LNCaP clone FGC (cell line): Measurements from ENCODE around the gene SCNM1.

Source experiments
- DNase-seq: peaks from one replicate; pipeline ENCODE4 v3.0.0-alpha.2; 2011; ENCODE audit warnings: low read depth
- H3K4me3 ChIP-seq: 2 replicates; pipeline ENCODE4 v1.5.1; 2011; ENCODE audit warnings: mild to moderate bottlenecking, low read depth, low read length, control low read depth
- TF ChIP-seq, protein P1 (sequence below): IDR thresholded peaks from 2 replicates; pipeline ENCODE4 v1.5.1; 2012; ENCODE audit warnings: mild to moderate bottlenecking; ENCODE audit not compliant: control insufficient read depth, insufficient read depth; ENCODE audit errors: extremely low read depth

Gene SCNM1

DNA sequence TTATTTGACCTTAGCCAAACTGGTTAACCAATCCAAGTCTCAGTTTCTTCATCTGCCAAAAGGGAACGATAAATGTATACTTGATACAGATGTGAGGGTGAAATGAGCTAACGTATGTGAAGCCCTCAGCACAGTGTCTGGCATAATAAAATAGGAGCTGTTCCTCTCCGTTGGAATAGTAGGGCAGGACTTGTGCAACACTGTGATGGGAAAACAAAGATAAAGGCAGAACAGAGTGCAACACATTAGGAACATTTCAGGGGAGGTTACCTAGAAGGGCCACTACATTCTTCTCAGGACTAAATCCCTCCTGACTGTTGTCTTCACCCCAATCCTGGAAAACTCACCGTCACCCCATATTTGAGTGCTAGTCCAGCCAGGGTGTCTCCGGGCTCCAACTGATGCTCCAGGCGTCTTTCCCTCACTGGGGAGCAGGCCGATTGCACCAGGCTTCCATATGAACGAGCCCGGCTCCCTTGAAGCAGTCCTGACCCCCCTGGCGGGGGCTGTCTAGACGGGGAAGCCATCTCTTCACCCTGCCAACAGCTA, 1.1 kb upstream of the SCNM1 start:
- DNase-seq: no peak
- peak overlapping the region; percentile 81 for H3K4me3 ChIP-seq
- TF ChIP-seq, protein P1, sequence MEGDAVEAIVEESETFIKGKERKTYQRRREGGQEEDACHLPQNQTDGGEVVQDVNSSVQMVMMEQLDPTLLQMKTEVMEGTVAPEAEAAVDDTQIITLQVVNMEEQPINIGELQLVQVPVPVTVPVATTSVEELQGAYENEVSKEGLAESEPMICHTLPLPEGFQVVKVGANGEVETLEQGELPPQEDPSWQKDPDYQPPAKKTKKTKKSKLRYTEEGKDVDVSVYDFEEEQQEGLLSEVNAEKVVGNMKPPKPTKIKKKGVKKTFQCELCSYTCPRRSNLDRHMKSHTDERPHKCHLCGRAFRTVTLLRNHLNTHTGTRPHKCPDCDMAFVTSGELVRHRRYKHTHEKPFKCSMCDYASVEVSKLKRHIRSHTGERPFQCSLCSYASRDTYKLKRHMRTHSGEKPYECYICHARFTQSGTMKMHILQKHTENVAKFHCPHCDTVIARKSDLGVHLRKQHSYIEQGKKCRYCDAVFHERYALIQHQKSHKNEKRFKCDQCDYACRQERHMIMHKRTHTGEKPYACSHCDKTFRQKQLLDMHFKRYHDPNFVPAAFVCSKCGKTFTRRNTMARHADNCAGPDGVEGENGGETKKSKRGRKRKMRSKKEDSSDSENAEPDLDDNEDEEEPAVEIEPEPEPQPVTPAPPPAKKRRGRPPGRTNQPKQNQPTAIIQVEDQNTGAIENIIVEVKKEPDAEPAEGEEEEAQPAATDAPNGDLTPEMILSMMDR: no peak

DNA sequence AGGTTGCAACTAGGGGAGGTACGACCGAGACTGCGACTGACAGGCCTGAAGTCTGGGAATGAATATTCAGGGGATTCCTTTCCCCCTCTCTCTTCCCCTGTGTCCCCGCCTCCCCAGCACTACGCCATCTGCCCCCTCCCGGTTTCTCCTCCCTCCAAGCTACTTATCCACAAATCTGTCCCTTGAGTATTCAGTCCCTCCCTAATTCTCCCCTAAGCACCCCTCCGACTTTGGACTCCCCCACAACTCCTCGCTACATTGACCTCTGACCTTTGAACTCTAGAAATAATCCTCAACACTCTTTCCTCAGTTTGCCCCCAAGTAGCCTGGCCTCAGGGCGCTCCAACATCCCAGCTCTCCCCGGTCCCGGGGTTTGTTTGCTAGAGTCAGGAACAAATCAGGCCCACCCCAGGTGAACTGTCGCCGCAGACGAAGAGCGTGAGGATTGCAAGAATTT, 635 bp upstream of the SCNM1 start:
- TF ChIP-seq, protein P1: no peak
- peak overlapping the region; percentile 81 for H3K4me3 ChIP-seq
- DNase-seq: no peak

DNA sequence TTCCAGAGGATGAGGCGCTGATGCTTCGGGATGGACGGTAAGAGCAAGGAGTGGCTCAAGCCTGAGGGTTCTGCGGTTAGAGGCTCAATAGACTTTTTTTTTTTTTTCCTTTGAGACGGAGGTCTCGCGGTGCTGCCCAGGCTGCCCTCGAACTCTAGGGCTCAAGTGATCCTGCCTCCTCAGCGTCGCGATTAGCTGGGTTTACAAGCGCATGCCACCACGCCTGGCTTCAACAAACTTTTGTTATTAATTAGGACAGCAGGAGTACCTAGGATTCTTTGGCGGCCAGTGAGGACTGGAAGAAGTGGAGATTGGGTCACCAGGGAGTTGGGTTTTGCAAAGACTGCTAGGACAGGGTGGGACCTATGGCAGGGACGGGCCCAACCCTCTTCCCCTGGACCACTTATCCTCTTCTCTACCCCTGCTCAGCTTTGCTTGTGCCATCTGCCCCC, 587 bp downstream of the SCNM1 start:
- no peak for DNase-seq
- peak overlapping the region; percentile 81 for H3K4me3 ChIP-seq
- TF ChIP-seq, protein P1: no peak

DNA sequence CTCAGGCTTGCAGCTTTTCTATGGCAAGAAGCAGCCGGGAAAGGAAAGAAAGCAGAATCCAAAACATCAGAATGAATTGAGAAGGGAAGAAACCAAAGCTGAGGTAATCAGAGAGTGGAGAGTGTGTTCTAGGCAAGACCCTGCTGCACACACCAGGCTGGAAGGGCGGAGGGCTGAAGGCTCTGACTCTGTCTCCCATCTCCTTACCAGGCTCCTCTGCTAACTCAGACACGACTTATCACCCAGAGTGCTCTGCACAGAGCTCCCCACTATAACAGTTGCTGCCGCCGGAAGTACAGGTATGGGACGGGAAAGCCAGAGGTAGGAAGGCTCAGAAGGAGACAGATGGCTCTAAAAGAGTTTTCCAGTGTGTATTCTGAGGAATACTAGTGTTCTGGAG, 1.2 kb downstream of the SCNM1 start:
- peak overlapping the region; percentile 81 for H3K4me3 ChIP-seq
- DNase-seq: no peak
- TF ChIP-seq, protein P1: no peak

DNA sequence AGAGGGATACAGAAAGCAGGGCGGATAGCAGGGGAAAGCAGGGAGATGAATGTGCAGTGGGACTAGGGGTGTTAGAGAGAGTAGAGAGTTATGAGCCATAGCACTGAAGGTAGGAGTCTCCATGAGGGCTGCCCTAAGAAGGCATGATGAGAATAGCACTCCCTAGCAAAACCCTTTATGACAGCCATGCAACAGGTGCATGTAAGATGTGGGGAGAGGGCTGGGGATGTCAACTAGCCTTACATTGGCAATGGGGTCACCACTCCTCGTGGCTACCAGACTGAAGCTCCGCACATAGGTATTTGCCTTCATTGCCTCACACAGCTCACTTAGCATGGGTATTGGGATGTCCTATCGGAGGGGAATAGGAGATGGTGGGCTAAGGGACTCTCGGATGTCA, 5.2 kb downstream of the SCNM1 start:
- no peak overlapping the region for H3K4me3 ChIP-seq
- TF ChIP-seq, protein P1: no peak
- DNase-seq: no peak

DNA sequence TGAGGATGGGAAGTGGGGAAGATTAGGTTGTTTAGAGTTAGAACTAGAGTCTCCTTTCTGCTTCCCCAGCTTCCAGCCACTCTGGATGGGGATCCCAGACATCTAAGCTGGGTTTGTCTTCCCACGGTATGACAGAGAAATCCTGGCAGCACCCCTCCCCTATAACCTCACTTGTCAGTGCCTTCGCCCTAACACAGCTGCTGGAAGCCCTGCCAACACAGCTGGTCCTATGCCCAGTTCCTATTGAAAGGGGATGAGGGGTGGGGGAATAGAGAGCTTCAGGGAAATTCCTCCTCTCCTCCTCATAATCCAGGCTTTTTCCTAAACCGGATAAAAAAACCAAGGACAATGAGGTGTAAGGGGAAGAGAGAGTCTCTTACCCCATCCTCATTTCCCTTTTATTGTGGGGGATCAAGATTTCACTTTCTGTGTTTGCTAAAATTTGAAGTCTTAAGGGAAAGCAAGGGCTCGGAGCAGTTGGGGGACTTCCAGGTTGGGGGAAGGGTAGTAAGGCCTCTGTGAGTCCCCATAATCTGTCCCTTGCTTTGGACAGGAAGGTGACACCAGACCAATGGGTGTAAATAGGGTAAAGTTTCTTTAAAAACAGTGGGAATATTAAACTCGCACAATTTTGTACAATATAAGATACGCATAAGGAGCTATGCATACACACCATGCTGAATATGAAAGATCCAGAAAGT, 9.2 kb downstream of the SCNM1 start:
- TF ChIP-seq, protein P1: no peak
- H3K4me3 ChIP-seq: no peak overlapping the region
- DNase-seq: no peak
